Endothelial cell of umbilical vein (primary cell): ENCODE results near the gene RUNX2.

Experiments used
- CTCF ChIP-seq, 2 donors: IDR thresholded peaks; 1 replicate in 1 of 2; 2 replicates in 1 of 2; pipeline ENCODE4 v1.5.1; 2011; ENCODE audit warnings: low read length in 2 of 2, mild to moderate bottlenecking in 2 of 2, moderate library complexity in 2 of 2, control low read depth in 1 of 2, inconsistent platforms in 1 of 2, low read depth in 1 of 2; ENCODE audit not compliant: insufficient read depth in 1 of 2; ENCODE audit errors: extremely low read depth in 1 of 2
- EZH2 ChIP-seq: IDR thresholded peaks from 2 replicates; pipeline ENCODE4 v1.6.1; 2012; ENCODE audit warnings: borderline replicate concordance, low read depth, mild to moderate bottlenecking, moderate library complexity, low read length, inconsistent platforms; ENCODE audit not compliant: severe bottlenecking
- POLR2A ChIP-seq: IDR thresholded peaks from 2 replicates; pipeline ENCODE4 v1.6.1; 2012; ENCODE audit warnings: low read depth, mild to moderate bottlenecking, control low read depth, low read length
- POLR2AphosphoS5 ChIP-seq: IDR thresholded peaks from 2 replicates; pipeline ENCODE4 v1.6.1; 2012; ENCODE audit warnings: low read depth, mild to moderate bottlenecking, control low read depth, low read length, moderate library complexity; ENCODE audit not compliant: insufficient read depth

- no peak for TF ChIP-seq POLR2AphosphoS5
- no peak for TF ChIP-seq CTCF (IDR thresholded peaks at IDR 0.05; ENCODE audit: extremely low read depth in 1 of 2, insufficient read depth in 1 of 2, low read depth in 1 of 2, low read length in 2 of 2)
- TF ChIP-seq POLR2A: no peak
- no peak for TF ChIP-seq EZH2
Measured at GRCh38 chr6:45531999-45532595, 204.0 kb downstream of the RUNX2 start.
